Ramos (cell line): ENCODE results near the gene PDZD2.
"Not testable (repeated sequence)": the region's sequence is repeated elsewhere in the genome, so short reads cannot be mapped to it uniquely, and the experiment has no call there.

Experiments
- in situ Hi-C: fragments of 300-500 bp; cut with MboI; formaldehyde crosslinking; loops from one replicate; pipeline ENCODE4 v1.14.3; 2022; ENCODE audit warnings: low sequenced_read_pairs; ENCODE audit not compliant: unreplicated experiment

Gene PDZD2

DNA sequence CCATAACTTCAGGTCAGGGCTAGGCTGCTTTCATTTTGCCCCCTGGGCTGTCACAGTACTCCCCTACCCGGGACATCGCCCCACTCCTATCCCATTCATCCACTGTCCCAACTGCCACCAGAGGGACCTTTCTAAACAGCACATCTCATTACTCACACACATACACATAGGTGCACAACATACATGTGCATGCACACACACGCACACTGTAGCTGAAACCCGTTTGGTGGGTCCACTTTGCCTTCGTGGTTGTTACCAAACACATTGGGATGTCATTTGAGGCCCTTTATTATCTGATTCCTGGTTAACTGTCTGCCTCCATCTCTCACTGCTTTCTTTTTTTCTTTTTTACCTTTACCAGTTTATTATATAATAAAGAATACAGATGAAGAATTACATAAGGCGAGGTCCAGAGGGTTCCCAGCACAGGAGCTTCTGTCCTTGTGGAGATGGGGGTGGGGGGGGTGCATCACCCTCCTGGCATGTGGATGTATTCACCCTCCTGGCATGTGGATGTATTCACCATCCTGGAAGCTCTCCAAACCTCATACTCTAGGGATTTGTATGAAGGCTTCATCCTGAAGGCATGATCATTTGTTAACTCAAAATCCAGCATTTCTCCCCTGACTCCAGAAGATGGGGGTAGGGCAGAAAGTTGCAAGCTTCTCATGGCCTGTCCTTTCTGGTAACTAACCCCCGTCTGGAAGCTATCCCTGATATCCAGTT lies 349.2 kb downstream of the PDZD2 start:
- in situ Hi-C loops = no loop called here

- in situ Hi-C loops = no loop called here
Measured at GRCh38 chr5:31990081-31990650, 351.2 kb downstream of the PDZD2 start.

- in situ Hi-C loops = no loop called here
Measured at GRCh38 chr5:31990701-31991110, 351.8 kb downstream of the PDZD2 start.

- in situ Hi-C loops = no loop called here
Measured at GRCh38 chr5:31992377-31992776, 353.4 kb downstream of the PDZD2 start.

- in situ Hi-C loops = no loop called here
Measured at GRCh38 chr5:31993165-31993961, 354.4 kb downstream of the PDZD2 start.

DNA sequence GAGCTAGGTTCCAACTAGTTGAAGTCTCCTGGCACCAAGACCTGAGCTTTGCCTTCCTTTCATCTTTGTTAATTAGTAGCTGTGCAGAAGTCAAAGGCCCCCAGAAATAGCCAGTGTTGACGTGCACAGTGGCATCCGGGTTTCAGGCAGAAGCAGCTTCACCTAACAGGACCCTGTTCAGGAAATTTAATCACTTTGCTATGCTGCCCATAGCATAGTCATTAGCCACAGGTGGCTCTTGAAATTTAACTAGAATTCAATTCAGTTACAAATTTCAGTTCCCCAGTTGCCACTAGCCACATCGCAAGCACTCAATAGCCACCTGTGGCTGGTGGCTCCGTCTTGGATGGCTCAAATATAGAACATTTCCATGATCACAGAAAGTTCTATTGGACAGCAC lies 356.1 kb downstream of the PDZD2 start:
- in situ Hi-C loops = no loop called here

DNA sequence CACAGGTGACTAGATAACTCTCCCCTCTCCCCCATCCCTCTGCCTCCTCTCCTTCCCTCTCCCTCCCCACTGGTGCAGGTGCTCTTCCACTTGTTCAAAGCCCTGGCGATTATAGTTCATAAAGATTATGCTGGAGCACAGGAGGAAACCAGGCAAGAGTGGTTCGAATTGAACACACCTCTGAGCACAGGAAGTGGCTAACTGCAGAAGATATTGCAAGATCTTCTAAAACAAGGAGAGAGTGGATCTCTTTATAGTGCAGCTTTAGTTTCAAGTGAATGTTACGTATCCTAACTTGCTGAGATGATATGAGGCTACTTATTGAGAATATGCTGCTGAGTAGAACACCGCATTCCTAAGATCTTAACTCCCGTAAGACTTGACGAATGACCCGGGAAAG lies 356.8 kb downstream of the PDZD2 start:
- in situ Hi-C loops = no loop called here

- in situ Hi-C loops = no loop called here
Measured at GRCh38 chr5:31996909-31997308, 358.0 kb downstream of the PDZD2 start.

GRCh38 chr5:31999470-31999869 lies 360.5 kb downstream of the PDZD2 start:
- in situ Hi-C loops = no loop called here

DNA sequence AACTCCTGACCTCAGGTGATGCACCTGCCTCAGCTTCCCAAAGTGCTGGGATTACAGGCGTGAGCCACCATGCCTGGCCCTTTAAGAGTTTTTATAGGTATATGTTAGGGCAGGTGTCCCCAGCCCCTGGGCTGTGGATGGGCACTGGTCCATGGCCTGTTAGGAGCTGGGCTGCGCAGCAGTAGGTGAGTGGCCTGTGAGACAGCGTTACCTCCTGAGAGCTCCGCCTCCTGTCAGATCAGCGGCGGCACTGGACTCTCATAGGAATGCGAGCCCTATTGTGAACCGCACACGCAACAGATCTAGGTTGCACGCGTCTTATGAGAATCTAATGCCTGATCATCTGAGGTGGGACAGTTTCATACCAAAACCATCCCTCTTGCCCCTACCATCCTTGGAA lies 361.8 kb downstream of the PDZD2 start:
- in situ Hi-C loops = no loop called here

GRCh38 chr5:32001284-32001683 lies 362.4 kb downstream of the PDZD2 start:
- in situ Hi-C loops = no loop called here

DNA sequence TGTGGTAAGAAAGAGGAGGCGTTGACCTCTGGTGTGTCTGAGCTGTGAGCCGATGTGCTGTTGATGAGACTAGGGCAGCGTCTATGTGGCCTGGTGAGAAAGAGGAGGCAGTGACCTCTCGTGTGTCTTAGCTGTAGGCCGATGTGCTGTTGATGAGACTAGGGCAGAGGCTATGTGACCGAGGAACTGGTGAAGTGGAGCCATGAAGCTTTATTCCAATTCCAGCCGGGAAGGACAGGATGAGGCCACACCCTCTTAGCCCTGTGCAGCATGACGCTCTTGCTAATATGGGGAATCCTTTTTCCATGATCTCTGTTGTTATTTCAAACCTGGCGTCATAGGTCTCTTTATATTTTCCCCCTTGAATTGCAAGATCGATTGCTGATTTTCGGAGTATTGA lies 362.8 kb downstream of the PDZD2 start:
- in situ Hi-C loops = no loop called here

GRCh38 chr5:32002755-32003154 lies 363.8 kb downstream of the PDZD2 start:
- in situ Hi-C loops = no loop called here

DNA sequence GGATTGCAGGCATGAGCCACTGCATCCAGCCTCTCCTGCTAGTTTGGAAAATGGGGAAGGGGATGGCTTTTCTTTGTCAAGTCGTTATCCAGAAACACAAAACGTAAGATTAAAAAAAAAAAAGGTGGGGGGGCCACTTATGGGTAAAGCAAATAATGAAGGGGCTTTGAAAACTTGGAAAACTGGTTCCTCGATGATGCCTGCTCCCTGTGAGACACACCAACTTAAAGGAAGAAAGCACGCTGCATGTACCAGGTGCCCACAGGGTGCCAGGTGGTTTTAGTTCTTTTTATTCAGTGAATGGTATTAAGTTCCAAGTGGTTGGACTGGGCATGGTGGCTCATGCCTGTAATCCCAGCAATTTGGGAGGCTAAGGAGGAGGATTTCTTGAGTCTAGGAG lies 365.1 kb downstream of the PDZD2 start:
- in situ Hi-C loops = no loop called here

GRCh38 chr5:32004404-32004803 lies 365.5 kb downstream of the PDZD2 start:
- in situ Hi-C loops = no loop called here

DNA sequence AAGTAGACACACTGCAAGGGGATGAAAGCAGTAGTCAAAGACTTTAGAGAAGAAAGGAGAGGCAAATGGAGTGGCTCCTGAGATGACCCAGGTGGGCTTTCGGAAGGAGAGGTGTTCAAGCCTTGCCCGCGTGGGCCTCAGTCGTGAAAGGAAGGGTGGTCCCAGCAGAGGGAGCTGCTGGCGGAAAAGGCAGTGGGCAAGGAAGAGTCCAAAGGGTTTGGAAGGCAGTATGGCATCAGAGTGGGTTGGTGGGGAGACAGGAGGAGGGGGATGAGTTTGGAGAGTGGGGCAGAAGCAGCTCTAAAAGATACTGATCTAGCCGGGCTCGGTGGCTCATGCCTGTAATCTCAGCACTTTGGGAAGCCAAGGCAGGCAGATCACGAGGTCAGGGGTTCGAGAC lies 369.8 kb downstream of the PDZD2 start:
- in situ Hi-C loops = no loop called here

GRCh38 chr5:32013658-32014057 lies 374.7 kb downstream of the PDZD2 start:
- in situ Hi-C loops = no loop called here

DNA sequence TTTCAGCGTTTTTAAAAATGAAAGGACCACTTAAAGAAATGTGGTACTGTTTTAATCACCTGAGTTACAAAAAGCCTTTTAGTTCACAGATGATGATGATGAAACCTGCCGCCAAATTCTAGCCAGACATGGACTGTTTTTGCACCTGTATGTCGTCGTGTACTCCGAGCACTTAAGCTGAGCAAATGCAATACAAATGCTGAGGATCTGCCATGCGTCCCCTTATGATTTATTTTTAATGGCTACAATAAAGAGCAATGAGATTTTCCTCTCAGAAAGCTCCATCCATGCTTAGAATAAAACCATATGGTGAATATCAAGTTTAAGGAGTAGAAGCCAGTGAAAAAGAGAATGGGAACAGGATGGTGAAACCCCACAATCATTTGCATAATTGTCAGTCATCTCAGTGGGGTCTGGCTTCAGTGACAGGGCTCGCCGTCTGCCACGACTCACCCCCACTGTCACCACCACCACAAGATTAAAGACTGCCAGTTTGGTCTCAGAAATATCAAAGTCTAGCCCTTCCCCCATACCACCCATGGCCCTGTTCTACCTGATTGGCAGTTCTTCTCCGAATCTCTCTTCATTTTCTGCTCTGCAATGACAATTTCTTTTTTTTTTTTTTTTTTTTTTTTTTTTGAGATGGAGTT lies 375.3 kb downstream of the PDZD2 start:
- in situ Hi-C loops = no loop called here

GRCh38 chr5:32015262-32015661 lies 376.3 kb downstream of the PDZD2 start:
- in situ Hi-C loops = not testable (repeated sequence)

- in situ Hi-C loops = no loop called here
Measured at GRCh38 chr5:32017692-32018367, 378.9 kb downstream of the PDZD2 start.
